Activated CD8-positive, alpha-beta T cell treated with anti-CD3 and anti-CD28 coated beads for 36 hours (primary cell): Measurements from ENCODE around the gene UNC45B. TPM values are rescaled to one million over a fixed set of nuclear protein-coding genes. Genes with fewer than 3 reads are reported as not detected.

Experiments used
- ATAC-seq: fragments of 200-7000 bp; cut with Tn5 transposase; one replicate; pipeline ENCODE4 v1.10.0; 2021; ENCODE audit warnings: mild to moderate bottlenecking, moderate library complexity
- CTCF ChIA-PET: fragments of 350-600 bp; sonication (Branson Sonifier 250); formaldehyde crosslinking; loops from one replicate; lab custom pipeline; 2021; ENCODE audit warnings: antibody characterized with exemption; lab: Charles Lee
- POLR2A ChIA-PET: fragments of 350-600 bp; sonication (Branson Sonifier 250); formaldehyde crosslinking; loops from one replicate; lab custom pipeline; 2021; ENCODE audit warnings: antibody characterized with exemption; lab: Charles Lee
- DNase-seq: peaks from one replicate; pipeline ENCODE4 v3.0.0-alpha.2; 2020
- H3K27ac Mint-ChIP-seq: one replicate; pipeline ENCODE4 v1.8.0; 2021; ENCODE audit warnings: mild to moderate bottlenecking, mixed read lengths
- H3K27me3 Mint-ChIP-seq: one replicate; pipeline ENCODE4 v1.8.0; 2021; ENCODE audit warnings: mixed read lengths
- H3K36me3 Mint-ChIP-seq: one replicate; pipeline ENCODE4 v1.8.0; 2021; ENCODE audit warnings: low read depth, mixed read lengths
- H3K4me1 Mint-ChIP-seq: one replicate; pipeline ENCODE4 v1.8.0; 2021; ENCODE audit warnings: low read depth, mixed read lengths
- H3K4me3 Mint-ChIP-seq: one replicate; pipeline ENCODE4 v1.8.0; 2021; ENCODE audit warnings: mild to moderate bottlenecking, moderate library complexity, mixed read lengths
- H3K9me3 Mint-ChIP-seq: one replicate; pipeline ENCODE4 v1.8.0; 2021; ENCODE audit warnings: mixed read lengths
- CTCF ChIP-seq: fragments of 200-600 bp; IDR thresholded peaks from one replicate; pipeline ENCODE4 v1.8.0; 2022; ENCODE audit warnings: antibody characterized with exemption, mild to moderate bottlenecking
- intact Hi-C: fragments of 100-400 bp; cut with micrococcal nuclease; formaldehyde crosslinking; loops from one replicate; pipeline ENCODE4 v1.10.0; 2022
- total RNA-seq, 2 experiments: library from RNA; stranded (reverse); gene quantifications; one replicate each; pipeline ENCODE4 v1.2.3, GENCODE V29; 2021

The UNC45B gene
- total RNA-seq, 2 experiments from 2014 or later: 0.11 TPM; not detected in 1

- Mint-ChIP-seq H3K27me3 (no peaks in the 10 kb centered on the region), H3K9me3 (no peaks in the 10 kb centered on the region), H3K27ac (peak overlapping the region; percentile 89), H3K4me3 (peak overlapping the region; percentile 93), H3K4me1 (peaks cover 71% of the 10 kb centered on the region), H3K36me3 (peaks cover 5% of the 10 kb centered on the region)
- DNase-seq: no peak
- ATAC-seq: no peak
- ChIA-PET POLR2A (interaction anchor here (0.5 to 8.5 kb wide), 10 partner anchors 10 to 135 kb away, joined by 3 to 80 read pairs (median 4); partner anchors contain the start of gene SLFN11), CTCF (interaction anchor here (0.9 to 1.7 kb wide), 5 partner anchors 19 to 301 kb away, joined by 3 to 7 read pairs (median 4); partner anchors contain the start of gene SLFN12L)
- TF ChIP-seq CTCF: no peak
- intact Hi-C loops: no loop called here
Observed at GRCh38 chr17:35238821-35239220, 91.2 kb downstream of the UNC45B start.

Other genes with a start within 250 kb of the UNC45B start
- gene CCT6B, start 186.4 kb upstream of the UNC45B start, total RNA-seq: 1 to 10 TPM; 1.4 to 1.8 TPM
- gene ZNF830, start 186.3 kb upstream of the UNC45B start, total RNA-seq: 10 to 100 TPM; 18.8 to 22.5 TPM
- 10 to 100 TPM; 44.1 to 50.4 TPM for gene LIG3, start 167.3 kb upstream of the UNC45B start, total RNA-seq
- gene RFFL, start 84.1 kb upstream of the UNC45B start, total RNA-seq: 10 to 100 TPM; 11.3 to 12.0 TPM
- gene RAD51D, start 28.0 kb upstream of the UNC45B start, total RNA-seq: 10 to 100 TPM; 32.4 to 36.2 TPM
- gene FNDC8, start 26.2 kb upstream of the UNC45B start, total RNA-seq: not detected
- gene NLE1, start 5.5 kb upstream of the UNC45B start, total RNA-seq: 10 to 100 TPM; 49.1 to 49.8 TPM
- gene SLC35G3, start 46.6 kb downstream of the UNC45B start, total RNA-seq: not detected
- gene SLFN5, start 95.3 kb downstream of the UNC45B start, total RNA-seq: 10 to 100 TPM; 29.1 to 32.7 TPM
- 100 to 1,000 TPM in 1 of 2 experiments, 10 to 100 TPM in 1; 95.8 to 106 TPM for gene SLFN11, start 225.8 kb downstream of the UNC45B start, total RNA-seq